GM12878 (cell line): ENCODE measurements around the gene GPR153.

ENCODE experiments used
- ATF2 ChIP-seq: IDR thresholded peaks from 2 replicates; pipeline ENCODE4 v1.6.1; 2012; ENCODE audit warnings: low read length, inconsistent platforms
- ATF3 ChIP-seq: IDR thresholded peaks from 2 replicates; pipeline ENCODE4 v1.6.1; 2011; ENCODE audit warnings: low read depth, mild to moderate bottlenecking, low read length, moderate library complexity, borderline replicate concordance; ENCODE audit errors: extremely low read depth
- BCL11A ChIP-seq: IDR thresholded peaks from 2 replicates; pipeline ENCODE4 v1.6.1; 2011; ENCODE audit warnings: low read depth, low read length
- CEBPB ChIP-seq, 2 experiments: fragments of 150-350 bp in 1 of 2; IDR thresholded peaks; 2 replicates each; pipeline ENCODE4 v1.6.1; 2012 to 2014; ENCODE audit warnings: low read depth in 2 of 2, low read length in 2 of 2, borderline replicate concordance in 1 of 2, inconsistent platforms in 1 of 2
- CTCF ChIP-seq, 3 experiments: IDR thresholded peaks in 2 of 3; conservative IDR thresholded peaks in 1 of 3; 2 replicates each; pipeline ENCODE4 v1.5.1; 2011; ENCODE audit warnings: low read depth in 3 of 3, low read length in 3 of 3, mild to moderate bottlenecking in 3 of 3, control low read depth in 2 of 3, moderate library complexity in 2 of 3, inconsistent platforms in 1 of 3, mixed read lengths in 1 of 3; ENCODE audit not compliant: control insufficient read depth in 2 of 3, insufficient read depth in 1 of 3; ENCODE audit errors: extremely low read depth in 1 of 3
- EP300 ChIP-seq, 2 experiments: fragments of 150-350 bp in 1 of 2; IDR thresholded peaks; 2 replicates each; pipeline ENCODE4 v1.6.1; 2011 to 2012; ENCODE audit warnings: low read depth in 2 of 2, low read length in 2 of 2, borderline replicate concordance in 1 of 2, improper control_type of control experiment in 1 of 2, inconsistent platforms in 1 of 2; ENCODE audit not compliant: control insufficient read depth in 1 of 2
- HDAC6 ChIP-seq: fragments of 200-600 bp; sonication (generic); IDR thresholded peaks from one replicate; pipeline ENCODE4 v1.8.0; 2017; ENCODE audit warnings: antibody characterized with exemption; ENCODE audit not compliant: unreplicated experiment
- IRF3 ChIP-seq: fragments of 450-650 bp; IDR thresholded peaks from 2 replicates; pipeline ENCODE4 v1.6.1; 2014; ENCODE audit warnings: mild to moderate bottlenecking
- POLR2A ChIP-seq: IDR thresholded peaks from 2 replicates; pipeline ENCODE4 v1.6.1; 2011; ENCODE audit warnings: low read depth, mild to moderate bottlenecking, low read length
- RBBP5 ChIP-seq: fragments of 200-600 bp; sonication (generic); conservative IDR thresholded peaks from 2 replicates; pipeline ENCODE4 v1.6.1; 2016
- TAF1 ChIP-seq: IDR thresholded peaks from 2 replicates; pipeline ENCODE4 v1.6.1; 2011; ENCODE audit warnings: mild to moderate bottlenecking, low read depth, low read length, borderline replicate concordance
- ZNF24 ChIP-seq: fragments of 450-650 bp; IDR thresholded peaks from 2 replicates; pipeline ENCODE4 v1.6.1; 2017; ENCODE audit warnings: antibody characterized with exemption, mild to moderate bottlenecking
- ZNF274 ChIP-seq: IDR thresholded peaks from one replicate; pipeline ENCODE4 v1.8.0; 2011; ENCODE audit not compliant: insufficient read length, insufficient read depth

- no peak for TF ChIP-seq CTCF (IDR thresholded peaks at IDR 0.05 in 2 of 3, conservative IDR thresholded peaks at IDR 0.05 in 1 of 3; ENCODE audit: control insufficient read depth in 2 of 3, extremely low read depth in 1 of 3, insufficient read depth in 1 of 3, low read depth in 3 of 3, low read length in 3 of 3)
- TF ChIP-seq ZNF24 = no peak
- no peak for TF ChIP-seq EP300 (IDR thresholded peaks at IDR 0.05; ENCODE audit: borderline replicate concordance in 1 of 2, control insufficient read depth in 1 of 2, low read depth in 2 of 2, low read length in 2 of 2)
- TF ChIP-seq TAF1 = no peak
- no peak for TF ChIP-seq ATF3
- no peak for TF ChIP-seq ZNF274
- TF ChIP-seq IRF3 = no peak
- TF ChIP-seq RBBP5 = no peak
- TF ChIP-seq CEBPB (IDR thresholded peaks at IDR 0.05; ENCODE audit: borderline replicate concordance in 1 of 2, low read depth in 2 of 2, low read length in 2 of 2) = no peak
- no peak for TF ChIP-seq HDAC6
- TF ChIP-seq ATF2 = no peak
- no peak for TF ChIP-seq POLR2A
- TF ChIP-seq BCL11A = no peak
Observed at GRCh38 chr1:6294890-6295556, 34.1 kb upstream of the GPR153 start.
